SH-SY5Y (cell line): ENCODE results near the gene FOXJ3.

Experiments
- GATA2 ChIP-seq: IDR thresholded peaks from 2 replicates; pipeline ENCODE4 v1.6.1; 2011; ENCODE audit warnings: mild to moderate bottlenecking, low read depth, low read length
- GATA3 ChIP-seq: IDR thresholded peaks from 2 replicates; pipeline ENCODE4 v1.6.1; 2011; ENCODE audit warnings: low read depth, mild to moderate bottlenecking, low read length, moderate library complexity

The FOXJ3 gene

GRCh38 chr1:42221456-42221855 lies 113.6 kb downstream of the FOXJ3 start:
- no peak for TF ChIP-seq GATA2
- TF ChIP-seq GATA3 = no peak

DNA sequence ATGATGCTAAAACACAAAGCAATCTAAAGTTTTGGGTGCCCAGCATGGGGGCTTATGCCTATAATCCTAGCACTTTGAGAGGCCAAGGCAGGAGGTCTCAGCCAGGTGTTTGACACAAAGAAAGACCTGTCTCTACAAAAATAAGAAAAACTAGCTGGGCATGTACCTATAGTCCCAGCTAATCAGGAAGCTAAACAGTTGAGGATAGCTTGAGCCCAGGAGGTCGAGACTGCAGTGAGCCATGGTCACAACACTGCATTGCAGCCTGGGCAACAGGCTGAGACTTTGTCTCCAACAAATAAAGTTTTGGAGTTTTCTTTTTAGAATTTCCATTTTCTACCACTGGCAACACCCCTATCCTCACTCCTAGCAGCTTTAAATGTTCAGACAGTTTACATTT lies 115.4 kb downstream of the FOXJ3 start:
- TF ChIP-seq GATA2 (no peak), GATA3 (no peak)

DNA sequence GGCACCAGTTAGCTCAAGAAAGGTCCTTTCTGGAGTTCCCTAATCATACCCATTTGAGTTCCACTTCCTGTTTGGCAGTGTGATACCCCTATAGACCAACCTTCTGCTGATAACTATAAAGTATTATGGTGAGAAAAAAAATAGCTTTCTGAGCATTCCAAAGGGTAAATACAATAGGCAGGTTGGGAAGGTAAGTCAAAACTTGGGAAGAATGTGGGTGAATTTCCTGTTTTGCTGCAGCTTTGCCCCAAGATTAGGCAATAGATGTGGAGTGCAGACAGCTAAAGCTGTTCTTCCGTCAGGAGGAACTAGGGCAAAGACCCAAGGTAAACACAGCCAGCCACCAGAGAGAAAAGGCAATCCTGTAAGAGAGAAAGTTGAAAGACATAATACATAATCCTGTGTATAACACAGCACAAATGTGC lies 120.6 kb downstream of the FOXJ3 start:
- TF ChIP-seq GATA3 = no peak
- no peak for TF ChIP-seq GATA2

DNA sequence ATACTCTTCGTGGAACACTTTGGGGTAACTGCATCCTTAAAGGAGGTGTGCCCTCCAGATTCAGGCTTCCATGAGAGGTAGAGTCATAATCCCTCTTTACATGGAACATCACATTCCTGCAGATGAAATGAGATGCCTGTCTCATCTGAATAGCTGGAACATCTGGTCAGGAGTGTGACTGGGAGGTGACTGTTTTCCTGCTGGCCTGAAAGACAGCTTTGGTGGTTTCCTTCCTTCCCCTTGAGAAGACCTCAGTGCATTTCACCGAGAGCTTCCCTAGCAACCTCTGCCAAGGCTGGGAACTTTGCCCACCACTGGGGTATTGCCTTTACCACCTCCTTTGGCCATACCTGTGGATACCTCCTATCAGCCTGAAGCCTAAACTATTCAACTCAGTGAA lies 123.8 kb downstream of the FOXJ3 start:
- TF ChIP-seq GATA3 = no peak
- no peak for TF ChIP-seq GATA2

GRCh38 chr1:42210421-42211133 lies 124.5 kb downstream of the FOXJ3 start:
- no peak for TF ChIP-seq GATA2
- TF ChIP-seq GATA3 = no peak

DNA sequence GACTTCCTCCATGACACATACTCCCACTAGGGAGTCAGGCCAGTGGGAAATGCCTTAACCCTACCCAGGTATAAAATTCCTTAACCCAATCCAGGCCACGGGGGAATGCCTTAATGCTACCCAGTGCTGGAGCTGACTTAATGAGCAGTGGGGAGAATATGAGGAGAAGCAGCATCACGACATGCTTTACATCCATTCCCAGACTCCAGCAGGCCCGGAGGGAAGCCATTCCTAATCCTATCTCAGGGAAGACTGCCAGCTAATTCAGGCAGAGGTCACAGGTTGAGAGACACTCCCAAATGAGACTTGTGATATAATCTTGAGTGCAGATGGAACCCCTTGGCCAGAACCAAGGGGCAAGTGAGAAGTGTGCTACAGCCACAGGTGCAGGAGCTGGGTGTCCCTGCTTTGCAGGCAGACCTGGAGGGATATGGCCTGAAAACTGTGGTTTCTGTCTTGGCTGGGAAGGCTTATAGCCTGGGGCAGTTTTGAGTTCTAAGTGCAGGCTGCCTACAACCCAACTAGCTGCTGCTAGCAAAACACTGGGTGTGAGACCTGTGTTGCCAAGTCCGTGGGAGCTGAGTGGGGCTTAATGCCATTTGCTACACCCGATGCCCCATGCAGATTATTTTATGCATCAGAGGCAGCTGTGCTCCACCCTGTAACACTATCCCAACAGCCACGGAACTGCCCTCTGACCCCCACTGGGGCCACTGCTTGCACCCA lies 125.3 kb downstream of the FOXJ3 start:
- no peak for TF ChIP-seq GATA2
- TF ChIP-seq GATA3 = no peak

DNA sequence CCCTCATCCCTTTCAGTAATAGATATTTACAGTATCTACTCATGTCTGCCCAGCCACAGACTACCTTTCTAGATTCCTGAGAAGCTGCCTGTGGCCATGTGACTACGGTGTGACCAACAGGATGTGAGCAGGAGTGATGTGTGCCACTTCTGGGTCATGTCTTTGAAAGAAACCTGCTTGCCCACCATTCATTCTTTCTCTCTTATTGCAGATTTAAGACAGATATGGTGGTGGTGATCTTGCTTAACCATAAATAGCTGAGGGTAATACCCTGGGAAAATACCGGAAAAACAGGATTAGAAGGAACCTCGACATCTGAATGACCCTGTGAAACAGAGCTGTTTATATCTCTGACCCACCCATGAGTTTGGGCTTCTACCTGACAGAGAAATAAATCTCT lies 128.9 kb downstream of the FOXJ3 start:
- TF ChIP-seq GATA3 = no peak
- no peak for TF ChIP-seq GATA2

GRCh38 chr1:42201986-42202385 lies 133.0 kb downstream of the FOXJ3 start:
- no peak for TF ChIP-seq GATA2
- TF ChIP-seq GATA3 = no peak

GRCh38 chr1:42198251-42198650 lies 136.8 kb downstream of the FOXJ3 start:
- TF ChIP-seq GATA3 (no peak), GATA2 (no peak)

- TF ChIP-seq GATA3 (no peak), GATA2 (no peak)
Measured at GRCh38 chr1:42195841-42196240, 139.2 kb downstream of the FOXJ3 start.

DNA sequence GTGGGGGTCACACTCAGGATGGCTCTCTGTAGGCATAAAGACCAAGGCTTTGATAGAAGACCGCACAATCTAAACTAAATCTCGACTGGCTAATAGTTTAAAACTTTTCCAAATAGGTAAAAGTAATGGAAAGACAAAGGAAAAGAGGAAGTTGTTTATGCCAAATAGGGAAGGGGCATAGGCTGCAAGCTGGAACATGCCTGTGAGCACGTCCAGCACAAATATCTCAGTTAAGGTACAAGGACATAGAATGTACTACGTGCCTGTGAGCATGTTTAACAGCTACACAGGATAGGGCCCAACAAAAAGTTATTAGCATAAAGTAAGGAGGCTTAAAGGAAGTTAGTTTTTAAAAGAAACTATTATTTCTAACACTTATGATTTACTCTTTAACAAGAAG lies 142.9 kb downstream of the FOXJ3 start:
- TF ChIP-seq GATA2 = no peak
- TF ChIP-seq GATA3 = no peak

GRCh38 chr1:42191319-42191718 lies 143.7 kb downstream of the FOXJ3 start:
- TF ChIP-seq GATA2 = no peak
- no peak for TF ChIP-seq GATA3

DNA sequence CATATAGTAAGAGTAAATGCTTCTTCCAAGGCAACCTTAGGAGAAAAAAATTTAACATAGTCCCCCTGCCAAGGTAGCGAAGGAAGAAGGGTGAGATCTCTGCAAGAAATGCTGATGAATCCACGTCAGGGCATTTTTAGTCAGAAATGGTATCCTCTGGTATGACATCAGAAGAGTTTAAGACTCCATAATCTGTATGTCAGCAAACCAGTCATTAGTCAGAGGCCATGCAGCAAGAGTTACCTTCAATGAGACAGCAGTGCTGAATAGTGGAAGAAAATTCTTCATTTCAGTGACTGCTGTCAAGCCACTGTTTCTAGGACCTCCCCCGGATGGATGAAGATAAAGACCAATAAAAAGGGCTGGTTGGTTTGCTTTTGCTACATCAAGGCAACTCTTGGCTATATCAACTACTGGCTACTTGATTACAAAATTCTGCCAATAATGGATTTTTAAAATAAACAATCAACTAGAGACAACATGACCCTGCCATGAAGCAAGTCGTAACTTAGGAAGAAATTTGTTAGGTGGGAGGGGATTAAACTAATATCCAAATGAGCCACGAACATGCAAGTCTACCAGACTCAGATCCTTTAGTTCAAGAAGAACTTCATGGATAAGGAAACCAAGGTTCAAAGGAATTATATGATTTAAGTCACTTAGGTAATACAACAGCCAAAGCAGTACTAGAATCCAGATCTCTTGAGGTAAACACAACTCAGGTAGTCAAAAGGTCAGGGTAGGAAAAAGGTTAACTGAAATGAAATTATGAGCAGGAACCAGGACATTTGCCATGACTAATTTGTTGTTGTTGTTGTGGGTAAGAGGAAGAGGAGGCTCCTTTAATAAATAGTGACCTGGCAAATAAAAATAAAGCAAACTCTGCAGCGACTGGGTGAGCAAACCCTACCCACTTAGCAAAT lies 144.8 kb downstream of the FOXJ3 start:
- TF ChIP-seq GATA2 = no peak
- TF ChIP-seq GATA3 = no peak

DNA sequence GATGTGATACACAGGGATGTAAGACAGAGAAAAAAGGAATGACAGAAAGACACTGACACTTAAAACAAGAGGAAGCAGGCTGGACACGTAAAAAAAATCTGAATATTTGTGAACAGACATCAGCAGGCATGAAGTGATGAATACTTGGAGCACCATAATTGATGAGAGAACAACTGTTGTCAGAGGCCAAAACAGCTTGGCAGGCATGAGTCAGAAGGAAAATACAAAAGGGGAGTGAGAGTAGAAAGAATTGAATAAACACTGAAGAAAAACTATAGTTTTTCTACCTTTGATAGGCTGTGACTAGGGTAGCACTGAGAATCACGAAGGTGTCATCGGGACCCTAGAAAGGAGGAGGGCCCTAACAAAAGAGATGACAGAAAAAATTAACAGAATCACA lies 148.9 kb downstream of the FOXJ3 start:
- no peak for TF ChIP-seq GATA3
- no peak for TF ChIP-seq GATA2
